ENCODE measurements around the gene LGI1. TPM values are rescaled to one million over a fixed set of nuclear protein-coding genes. Genes with fewer than 3 reads are reported as not detected.

The LGI1 gene
- total and polyA plus RNA-seq, 2 donors from 2014 or later: not detected

GRCh38 chr10:93784059-93784458 is 26.3 kb downstream of the LGI1 start:
- intact Hi-C loops (cut with DNase I): no loop called here
- no peak for TF ChIP-seq CTCF (IDR thresholded peaks at IDR 0.05; ENCODE audit: borderline replicate concordance, extremely low read depth, insufficient read depth)
- DNase-seq (no peak), FAIRE-seq (no peak)
- H3K27me3 ChIP-seq (ENCODE audit: control insufficient read depth, insufficient read depth, low read length): no peaks in the 10 kb centered on the region
- H3K36me3 ChIP-seq (ENCODE audit: control insufficient read depth in 2 of 3, insufficient read depth in 3 of 3, low read length in 3 of 3): no peaks in the 10 kb centered on the region
- no peaks in the 10 kb centered on the region for H3K4me1 ChIP-seq (ENCODE audit: control insufficient read depth in 2 of 3, insufficient read depth in 2 of 3, low read depth in 1 of 3, low read length in 3 of 3)
- no peaks in the 10 kb centered on the region for H3K9me3 ChIP-seq (ENCODE audit: control insufficient read depth in 2 of 3, insufficient read depth in 1 of 3, low read length in 3 of 3)
- no peak overlapping the region for H3K27ac ChIP-seq (ENCODE audit: low read depth in 2 of 2, low read length in 2 of 2)
- H3K4me3 ChIP-seq (ENCODE audit: low read length in 3 of 3): no peak overlapping the region
- no peak overlapping the region for H3K9ac ChIP-seq (ENCODE audit: low read length in 3 of 3)

- H3K9ac ChIP-seq (ENCODE audit: low read length in 3 of 3): no peak overlapping the region
- no peaks in the 10 kb centered on the region for H3K36me3 ChIP-seq (ENCODE audit: control insufficient read depth in 2 of 3, insufficient read depth in 3 of 3, low read length in 3 of 3)
- H3K9me3 ChIP-seq (ENCODE audit: control insufficient read depth in 2 of 3, insufficient read depth in 1 of 3, low read length in 3 of 3): no peaks in the 10 kb centered on the region
- no peak overlapping the region for H3K4me3 ChIP-seq (ENCODE audit: low read length in 3 of 3)
- H3K4me1 ChIP-seq (ENCODE audit: control insufficient read depth in 2 of 3, insufficient read depth in 2 of 3, low read depth in 1 of 3, low read length in 3 of 3): no peaks in the 10 kb centered on the region
- FAIRE-seq (no peak), DNase-seq (no peak)
- TF ChIP-seq CTCF (IDR thresholded peaks at IDR 0.05; ENCODE audit: borderline replicate concordance, extremely low read depth, insufficient read depth): no peak
- intact Hi-C loops (cut with DNase I): no loop called here
- H3K27me3 ChIP-seq (ENCODE audit: control insufficient read depth, insufficient read depth, low read length): no peaks in the 10 kb centered on the region
- no peak overlapping the region for H3K27ac ChIP-seq (ENCODE audit: low read depth in 2 of 2, low read length in 2 of 2)
Observed at GRCh38 chr10:93788413-93789208, 30.9 kb downstream of the LGI1 start.

- intact Hi-C loops (cut with DNase I): no loop called here
- H3K27me3 ChIP-seq (ENCODE audit: control insufficient read depth, insufficient read depth, low read length): no peaks in the 10 kb centered on the region
Observed at GRCh38 chr10:93790439-93790838, 32.7 kb downstream of the LGI1 start.

More at GRCh38 chr10:93790439-93790838, 32.7 kb downstream of the LGI1 start:
- Histone ChIP-seq H3K4me1 (ENCODE audit: control insufficient read depth in 2 of 3, insufficient read depth in 2 of 3, low read depth in 1 of 3, low read length in 3 of 3) (no peaks in the 10 kb centered on the region), H3K27ac (ENCODE audit: low read depth in 2 of 2, low read length in 2 of 2) (no peak overlapping the region), H3K9ac (ENCODE audit: low read length in 3 of 3) (no peak overlapping the region), H3K9me3 (ENCODE audit: control insufficient read depth in 2 of 3, insufficient read depth in 1 of 3, low read length in 3 of 3) (peaks cover 0 to 3% (median 0%) of the 10 kb centered on the region in 3 donors), H3K4me3 (ENCODE audit: low read length in 3 of 3) (no peak overlapping the region), H3K36me3 (ENCODE audit: control insufficient read depth in 2 of 3, insufficient read depth in 3 of 3, low read length in 3 of 3) (no peaks in the 10 kb centered on the region)
- FAIRE-seq (no peak), DNase-seq (peak in 2 of 5 donors; percentile 62)
- TF ChIP-seq CTCF (IDR thresholded peaks at IDR 0.05; ENCODE audit: borderline replicate concordance, extremely low read depth, insufficient read depth): no peak
